ENCODE results near the gene REC8.
"Not testable (repeated sequence)": the region's sequence is repeated elsewhere in the genome, so short reads cannot be mapped to it uniquely, and the experiment has no call there.

Gene REC8

DNA sequence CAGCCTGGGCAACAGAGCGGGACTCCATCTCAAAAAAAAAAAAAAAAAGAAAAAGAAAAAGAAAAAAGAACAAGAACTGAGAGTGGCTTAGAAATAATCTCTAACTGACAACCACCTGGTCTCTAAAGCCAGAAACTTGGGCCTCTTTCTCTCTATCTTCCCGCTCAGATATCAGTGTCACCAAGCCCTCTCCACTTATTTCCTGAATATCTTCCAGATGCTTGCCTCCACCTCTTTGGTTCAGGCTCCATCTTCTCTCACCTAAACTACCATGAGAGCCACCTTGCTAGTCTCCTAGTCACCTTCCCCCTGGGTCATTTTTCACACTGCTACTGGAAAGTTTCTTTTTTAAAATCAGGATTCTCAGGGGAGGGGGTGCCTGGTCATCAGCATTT lies 25.2 kb downstream of the REC8 start:
- DNase-seq, result no peak
- peaks cover 32% of the 10 kb centered on the region for H3K36me3 ChIP-seq (ENCODE audit: insufficient read depth, low read length)
- no peaks in the 10 kb centered on the region for H4K20me1 ChIP-seq (ENCODE audit: insufficient read depth, low read length)
- no peak overlapping the region; a peak in 1 of 4 replicates for H3K4me3 ChIP-seq (ENCODE audit: low read depth in 1 of 2, low read length in 2 of 2)
- H2AFZ ChIP-seq (ENCODE audit: low read depth, low read length), result no peak overlapping the region
- peaks cover 2% of the 10 kb centered on the region for H3K9me3 ChIP-seq (ENCODE audit: insufficient read depth, low read length, severe bottlenecking)
- H3K79me2 ChIP-seq (ENCODE audit: insufficient read depth, low read length), result peaks cover 48% of the 10 kb centered on the region
- H3K27ac ChIP-seq (ENCODE audit: low read length), result no peak overlapping the region
- peak overlapping the region; percentile 69; the same call in 1 of the 2 replicates for H3K4me2 ChIP-seq (ENCODE audit: insufficient read depth, low read length)
- no peaks in the 10 kb centered on the region for H3K27me3 ChIP-seq (ENCODE audit: insufficient read depth, low read length, poor library complexity)
- TF ChIP-seq CTCF (IDR thresholded peaks at IDR 0.05; ENCODE audit: borderline replicate concordance, extremely low read depth, low read length, poor library complexity, severe bottlenecking), result no peak
- no peak for TF ChIP-seq EZH2 (IDR thresholded peaks at IDR 0.05; ENCODE audit: borderline replicate concordance, low read depth, low read length, severe bottlenecking)
- peak overlapping the region; percentile 96; the same call in 1 of the 2 replicates for H3K9ac ChIP-seq (ENCODE audit: low read depth, low read length)
- ATAC-seq (ENCODE audit: insufficient read depth, low read depth), result no peak
- peaks cover 40% of the 10 kb centered on the region for H3K4me1 ChIP-seq (ENCODE audit: insufficient read depth, low read length)

GRCh38 chr14:24198814-24199524 lies 27.1 kb downstream of the REC8 start:
- DNase-seq (no peak), ATAC-seq (ENCODE audit: insufficient read depth, low read depth) (no peak)
- H3K9ac ChIP-seq (ENCODE audit: low read depth, low read length), result no peak overlapping the region
- peaks cover 5% of the 10 kb centered on the region for H3K9me3 ChIP-seq (ENCODE audit: insufficient read depth, low read length, severe bottlenecking)
- H2AFZ ChIP-seq (ENCODE audit: low read depth, low read length), result no peak overlapping the region
- no peak overlapping the region for H3K27ac ChIP-seq (ENCODE audit: low read length)
- no peak for TF ChIP-seq CTCF (IDR thresholded peaks at IDR 0.05; ENCODE audit: borderline replicate concordance, extremely low read depth, low read length, poor library complexity, severe bottlenecking)
- no peak for TF ChIP-seq EZH2 (IDR thresholded peaks at IDR 0.05; ENCODE audit: borderline replicate concordance, low read depth, low read length, severe bottlenecking)
- peaks cover 34% of the 10 kb centered on the region for H3K79me2 ChIP-seq (ENCODE audit: insufficient read depth, low read length)
- H3K4me3 ChIP-seq (ENCODE audit: low read depth in 1 of 2, low read length in 2 of 2), result no peak overlapping the region
- peaks cover 28% of the 10 kb centered on the region for H3K36me3 ChIP-seq (ENCODE audit: insufficient read depth, low read length)
- H4K20me1 ChIP-seq (ENCODE audit: insufficient read depth, low read length), result no peaks in the 10 kb centered on the region
- H3K4me2 ChIP-seq (ENCODE audit: insufficient read depth, low read length), result no peak overlapping the region
- H3K27me3 ChIP-seq (ENCODE audit: insufficient read depth, low read length, poor library complexity), result no peaks in the 10 kb centered on the region
- peaks cover 27% of the 10 kb centered on the region for H3K4me1 ChIP-seq (ENCODE audit: insufficient read depth, low read length)

GRCh38 chr14:24202538-24202937 lies 30.7 kb downstream of the REC8 start:
- not testable (repeated sequence) for H3K4me3 ChIP-seq (ENCODE audit: low read depth in 1 of 2, low read length in 2 of 2); H2AFZ ChIP-seq (ENCODE audit: low read depth, low read length); H3K4me2 ChIP-seq (ENCODE audit: insufficient read depth, low read length); H3K9ac ChIP-seq (ENCODE audit: low read depth, low read length); H4K20me1 ChIP-seq (ENCODE audit: insufficient read depth, low read length); H3K27ac ChIP-seq (ENCODE audit: low read length); H3K79me2 ChIP-seq (ENCODE audit: insufficient read depth, low read length); DNase-seq; H3K9me3 ChIP-seq (ENCODE audit: insufficient read depth, low read length, severe bottlenecking); H3K4me1 ChIP-seq (ENCODE audit: insufficient read depth, low read length); H3K27me3 ChIP-seq (ENCODE audit: insufficient read depth, low read length, poor library complexity); ATAC-seq (ENCODE audit: insufficient read depth, low read depth)
- peaks cover 56% of the 10 kb centered on the region for H3K36me3 ChIP-seq (ENCODE audit: insufficient read depth, low read length)

- H3K4me3 ChIP-seq (ENCODE audit: low read depth in 1 of 2, low read length in 2 of 2), result not testable (repeated sequence)
- H3K36me3 ChIP-seq (ENCODE audit: insufficient read depth, low read length), result peaks cover 65% of the 10 kb centered on the region
Observed at GRCh38 chr14:24203249-24203886, 31.5 kb downstream of the REC8 start.

More at GRCh38 chr14:24203249-24203886, 31.5 kb downstream of the REC8 start:
- H3K27ac ChIP-seq (ENCODE audit: low read length); H3K27me3 ChIP-seq (ENCODE audit: insufficient read depth, low read length, poor library complexity); H3K4me1 ChIP-seq (ENCODE audit: insufficient read depth, low read length); H2AFZ ChIP-seq (ENCODE audit: low read depth, low read length); H4K20me1 ChIP-seq (ENCODE audit: insufficient read depth, low read length); H3K4me2 ChIP-seq (ENCODE audit: insufficient read depth, low read length); ATAC-seq (ENCODE audit: insufficient read depth, low read depth); H3K9ac ChIP-seq (ENCODE audit: low read depth, low read length); DNase-seq; H3K79me2 ChIP-seq (ENCODE audit: insufficient read depth, low read length); H3K9me3 ChIP-seq (ENCODE audit: insufficient read depth, low read length, severe bottlenecking): not testable (repeated sequence)

Measured in DND-41 (cell line).